C4-2B (cell line): Measurements from ENCODE around the gene P3H2.

Experiments
- H3K27ac ChIP-seq: fragments of 450-650 bp; 2 replicates; pipeline ENCODE4 v1.5.1; 2017
- CTCF ChIP-seq: fragments of 450-650 bp; conservative IDR thresholded peaks from 2 replicates; pipeline ENCODE4 v1.5.1; 2017; ENCODE audit warnings: mild to moderate bottlenecking
- ZFX ChIP-seq: fragments of 450-650 bp; IDR thresholded peaks from 2 replicates; pipeline ENCODE4 v1.6.1; 2017

P3H2 gene

GRCh38 chr3:189909573-189909972 is 211.1 kb downstream of the P3H2 start:
- H3K27ac ChIP-seq: no peak overlapping the region

DNA sequence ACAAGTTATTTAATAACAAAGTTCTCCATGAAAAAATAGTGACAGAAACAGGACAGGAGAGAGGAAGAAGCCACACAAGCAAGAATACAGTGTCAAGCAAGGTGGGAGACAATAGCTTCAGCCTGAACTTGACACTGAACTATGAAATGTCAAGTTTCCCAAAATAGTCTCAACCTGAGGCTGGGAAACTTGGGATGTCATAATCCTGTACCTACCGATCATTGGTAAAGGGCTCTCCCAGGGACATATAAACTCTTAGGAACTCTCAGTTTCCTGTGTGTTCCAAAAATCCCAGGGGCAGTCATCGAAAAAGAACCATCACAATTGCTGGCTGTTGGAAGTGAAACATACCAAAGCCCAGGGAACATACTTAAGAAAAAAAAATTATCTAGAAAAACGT is 211.6 kb downstream of the P3H2 start:
- TF ChIP-seq CTCF: no peak
- TF ChIP-seq ZFX: no peak
- H3K27ac ChIP-seq: no peak overlapping the region

More at GRCh38 chr3:189909573-189909972, 211.1 kb downstream of the P3H2 start:
- no peak for TF ChIP-seq CTCF
- no peak for TF ChIP-seq ZFX

DNA sequence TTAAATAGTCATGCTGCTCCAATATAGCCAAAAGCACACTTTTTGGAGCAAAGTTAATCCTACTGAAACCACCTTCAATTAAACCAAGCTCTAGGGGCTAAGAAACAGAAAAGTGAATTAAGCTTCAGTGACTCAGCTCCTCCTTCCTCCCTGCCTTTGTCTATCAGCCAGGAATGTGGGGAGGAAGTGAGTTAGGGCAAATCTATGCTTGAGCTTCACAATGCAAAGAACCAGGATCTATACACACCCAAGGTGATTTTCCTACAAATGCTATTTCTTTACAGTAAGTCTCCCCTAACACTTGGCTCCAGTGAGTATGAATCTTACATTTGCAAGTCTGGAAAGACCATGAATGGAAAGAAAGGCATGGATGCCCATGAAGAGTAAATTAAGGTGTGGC is 212.1 kb downstream of the P3H2 start:
- no peak overlapping the region for H3K27ac ChIP-seq
- TF ChIP-seq CTCF (no peak), ZFX (no peak)

DNA sequence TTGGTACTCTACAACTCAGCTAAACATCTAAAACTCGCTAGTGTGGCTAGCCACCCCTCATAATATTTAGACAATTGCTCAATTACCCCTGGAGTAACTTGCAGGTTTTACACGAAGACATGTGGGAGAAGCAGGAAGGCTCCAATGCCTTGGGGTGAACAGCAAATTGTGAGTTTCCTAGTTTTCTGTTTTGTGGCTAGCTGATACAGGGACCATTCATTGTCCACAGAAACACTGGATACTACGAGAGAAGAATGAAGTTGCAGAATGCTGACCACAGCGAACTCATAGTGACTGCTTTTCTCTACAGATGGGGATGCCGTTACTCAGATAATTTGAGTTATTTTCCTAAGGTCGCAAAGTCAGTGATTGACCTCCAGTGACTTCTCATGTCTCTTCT is 212.9 kb downstream of the P3H2 start:
- H3K27ac ChIP-seq: no peak overlapping the region
- TF ChIP-seq CTCF: no peak
- TF ChIP-seq ZFX: no peak
